B cell (primary cell): ENCODE measurements around the gene ETS1.

Experiments
- EZH2 ChIP-seq: IDR thresholded peaks from 2 replicates; pipeline ENCODE4 v1.6.1; 2012; ENCODE audit warnings: borderline replicate concordance, low read depth, mild to moderate bottlenecking, moderate library complexity, low read length; ENCODE audit not compliant: insufficient read depth, poor library complexity, severe bottlenecking
- TF ChIP-seq, protein P1 (sequence below): fragments of 200-600 bp; IDR thresholded peaks from one replicate; pipeline ENCODE4 v1.8.0; 2022; ENCODE audit warnings: antibody characterized with exemption, mild to moderate bottlenecking

DNA sequence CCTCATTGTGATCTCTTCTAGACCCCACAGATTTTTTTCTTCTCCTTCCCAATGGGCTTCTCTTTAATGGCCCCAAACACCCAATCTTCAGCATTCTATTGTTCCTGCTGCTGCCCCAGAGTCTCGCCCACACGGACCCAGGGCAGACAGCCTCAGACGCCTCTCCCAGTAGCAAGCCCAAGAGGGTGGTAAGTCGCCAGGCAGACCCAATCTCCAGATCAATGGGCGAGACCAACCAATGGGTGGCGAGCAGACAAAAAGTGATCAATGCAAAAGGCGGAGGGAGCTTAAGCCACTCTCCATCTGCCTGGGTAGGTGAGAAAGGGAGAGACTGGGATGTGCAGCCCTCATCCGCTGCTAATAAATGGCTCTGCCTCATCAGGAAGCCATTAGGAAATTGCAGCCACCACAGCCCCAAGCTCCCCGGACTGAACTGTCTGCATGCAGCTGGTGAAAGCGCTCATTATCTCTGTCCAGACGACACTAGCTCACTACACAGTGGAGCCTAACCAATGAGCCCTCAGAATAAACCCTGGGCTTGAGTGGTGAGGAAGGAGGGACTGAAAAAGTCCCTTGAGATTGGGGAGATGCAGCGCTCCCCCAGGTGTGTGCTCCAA, 81.8 kb downstream of the ETS1 start:
- TF ChIP-seq, protein P1, sequence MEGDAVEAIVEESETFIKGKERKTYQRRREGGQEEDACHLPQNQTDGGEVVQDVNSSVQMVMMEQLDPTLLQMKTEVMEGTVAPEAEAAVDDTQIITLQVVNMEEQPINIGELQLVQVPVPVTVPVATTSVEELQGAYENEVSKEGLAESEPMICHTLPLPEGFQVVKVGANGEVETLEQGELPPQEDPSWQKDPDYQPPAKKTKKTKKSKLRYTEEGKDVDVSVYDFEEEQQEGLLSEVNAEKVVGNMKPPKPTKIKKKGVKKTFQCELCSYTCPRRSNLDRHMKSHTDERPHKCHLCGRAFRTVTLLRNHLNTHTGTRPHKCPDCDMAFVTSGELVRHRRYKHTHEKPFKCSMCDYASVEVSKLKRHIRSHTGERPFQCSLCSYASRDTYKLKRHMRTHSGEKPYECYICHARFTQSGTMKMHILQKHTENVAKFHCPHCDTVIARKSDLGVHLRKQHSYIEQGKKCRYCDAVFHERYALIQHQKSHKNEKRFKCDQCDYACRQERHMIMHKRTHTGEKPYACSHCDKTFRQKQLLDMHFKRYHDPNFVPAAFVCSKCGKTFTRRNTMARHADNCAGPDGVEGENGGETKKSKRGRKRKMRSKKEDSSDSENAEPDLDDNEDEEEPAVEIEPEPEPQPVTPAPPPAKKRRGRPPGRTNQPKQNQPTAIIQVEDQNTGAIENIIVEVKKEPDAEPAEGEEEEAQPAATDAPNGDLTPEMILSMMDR, result no peak
- no peak for TF ChIP-seq EZH2
